Subcutaneous adipose tissue (tissue), 4 donors: ENCODE data around the gene RREB1. TPM values are rescaled to one million over a fixed set of nuclear protein-coding genes. Genes with fewer than 3 reads are reported as not detected.

ENCODE experiments used
- total RNA-seq, 4 donors: library from RNA; depleted of rRNA; stranded (reverse); fragments of >200 nt; gene quantifications; one replicate each; pipeline ENCODE4 v1.1.0, GENCODE V29; 2016
- TF ChIP-seq, protein P1 (sequence below): fragments of 450-650 bp; IDR thresholded peaks from one replicate; pipeline ENCODE4 v1.5.1; 2016; ENCODE audit warnings: low read depth, mild to moderate bottlenecking, control low read depth, antibody characterized with exemption, moderate library complexity

Gene RREB1
- total RNA-seq, 4 donors from 2014 or later, result 33.0 to 61.0 (median 40.5) TPM

- TF ChIP-seq, protein P1, sequence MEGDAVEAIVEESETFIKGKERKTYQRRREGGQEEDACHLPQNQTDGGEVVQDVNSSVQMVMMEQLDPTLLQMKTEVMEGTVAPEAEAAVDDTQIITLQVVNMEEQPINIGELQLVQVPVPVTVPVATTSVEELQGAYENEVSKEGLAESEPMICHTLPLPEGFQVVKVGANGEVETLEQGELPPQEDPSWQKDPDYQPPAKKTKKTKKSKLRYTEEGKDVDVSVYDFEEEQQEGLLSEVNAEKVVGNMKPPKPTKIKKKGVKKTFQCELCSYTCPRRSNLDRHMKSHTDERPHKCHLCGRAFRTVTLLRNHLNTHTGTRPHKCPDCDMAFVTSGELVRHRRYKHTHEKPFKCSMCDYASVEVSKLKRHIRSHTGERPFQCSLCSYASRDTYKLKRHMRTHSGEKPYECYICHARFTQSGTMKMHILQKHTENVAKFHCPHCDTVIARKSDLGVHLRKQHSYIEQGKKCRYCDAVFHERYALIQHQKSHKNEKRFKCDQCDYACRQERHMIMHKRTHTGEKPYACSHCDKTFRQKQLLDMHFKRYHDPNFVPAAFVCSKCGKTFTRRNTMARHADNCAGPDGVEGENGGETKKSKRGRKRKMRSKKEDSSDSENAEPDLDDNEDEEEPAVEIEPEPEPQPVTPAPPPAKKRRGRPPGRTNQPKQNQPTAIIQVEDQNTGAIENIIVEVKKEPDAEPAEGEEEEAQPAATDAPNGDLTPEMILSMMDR, result no peak
Observed at GRCh38 chr6:7085911-7086310, 21.9 kb upstream of the RREB1 start.

GRCh38 chr6:7086488-7086887 is 21.3 kb upstream of the RREB1 start:
- TF ChIP-seq, protein P1, result no peak

DNA sequence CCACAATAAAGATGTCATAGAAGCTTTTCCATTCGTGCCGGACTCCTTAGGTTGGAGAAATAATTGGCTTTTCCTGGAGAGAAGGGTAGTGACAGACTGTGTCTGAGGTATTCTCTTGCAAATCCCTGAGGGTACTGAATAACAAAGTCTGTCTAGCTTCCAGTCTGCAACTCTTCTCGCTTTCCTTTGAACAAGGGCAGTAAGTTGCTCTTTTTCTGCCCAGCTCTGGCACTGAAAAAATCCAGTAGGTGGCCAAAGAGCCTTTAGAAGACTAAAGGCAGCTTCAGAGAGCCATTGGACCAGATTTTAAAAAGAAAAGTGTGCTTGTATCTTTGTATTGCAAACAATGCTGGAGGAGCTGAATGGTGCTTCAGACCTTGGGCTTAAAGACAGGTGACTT is 20.7 kb upstream of the RREB1 start:
- TF ChIP-seq, protein P1, result no peak

GRCh38 chr6:7087491-7087979 is 20.2 kb upstream of the RREB1 start:
- TF ChIP-seq, protein P1, result no peak

DNA sequence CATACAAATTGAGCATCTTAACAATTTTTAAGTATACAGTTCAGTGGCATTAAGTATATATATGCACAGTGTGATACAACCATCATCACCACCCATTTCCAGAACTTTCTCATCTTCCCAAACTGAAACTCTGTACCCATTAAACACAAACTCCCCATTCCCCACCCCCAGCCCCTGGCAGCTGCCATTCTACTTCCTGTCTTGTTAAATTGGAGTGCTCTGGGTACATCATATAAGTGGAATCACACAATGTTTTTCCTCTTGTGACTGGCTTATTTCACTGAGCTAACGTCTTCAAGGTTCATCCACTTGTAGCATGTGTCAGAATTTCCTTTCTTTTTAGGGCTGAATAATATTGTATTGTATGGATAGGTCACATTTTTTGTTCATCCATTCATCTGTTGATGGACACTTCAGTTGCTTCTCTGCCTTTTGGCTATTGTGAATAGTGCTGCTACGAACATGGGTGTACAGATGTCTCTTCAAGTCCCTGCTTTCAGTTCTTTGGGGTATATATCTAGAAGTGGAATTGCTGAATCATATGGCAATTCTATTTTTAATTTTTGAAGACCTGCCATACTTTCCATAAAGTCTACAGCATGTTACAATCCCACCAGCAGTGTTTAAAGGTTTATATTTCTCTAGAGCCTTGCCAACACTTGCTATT is 19.6 kb upstream of the RREB1 start:
- TF ChIP-seq, protein P1, result no peak

- TF ChIP-seq, protein P1, result no peak
Observed at GRCh38 chr6:7098993-7099392, 8.8 kb upstream of the RREB1 start.

DNA sequence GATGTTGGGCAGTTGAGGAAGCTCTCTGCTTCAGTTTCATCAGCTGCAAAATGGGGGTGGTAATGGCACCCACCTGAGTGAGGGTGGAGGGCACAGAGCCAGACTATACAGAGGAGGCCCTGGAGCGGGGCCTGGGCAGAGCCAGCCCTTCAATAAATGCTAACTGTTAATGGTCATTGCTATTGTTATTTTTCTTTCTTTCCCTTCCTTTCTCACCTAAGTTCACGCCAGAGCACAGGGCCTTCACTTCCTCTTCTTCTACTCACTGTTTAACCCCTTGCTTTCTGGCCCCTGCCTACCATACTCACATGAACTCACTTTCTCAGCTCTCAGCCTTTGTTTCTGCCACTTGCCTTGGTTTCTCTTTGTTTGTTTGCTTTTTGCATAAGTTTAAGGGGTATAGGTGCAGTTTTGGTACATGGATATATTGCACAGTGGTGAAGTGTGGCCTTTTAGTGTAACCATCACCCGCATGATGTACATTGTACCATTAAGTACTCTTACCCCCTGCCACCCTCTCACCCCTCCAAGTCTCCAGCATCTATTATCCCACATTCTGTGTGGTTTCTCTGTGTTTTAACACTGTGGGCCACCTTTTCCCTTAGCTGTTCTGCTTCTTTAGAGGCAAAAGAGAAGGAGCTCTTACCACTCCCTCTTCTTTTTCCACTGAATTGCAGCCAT is 7.5 kb upstream of the RREB1 start:
- TF ChIP-seq, protein P1, result no peak
